T-cell (primary cell): Measurements from ENCODE around the gene SVIL. TPM values are rescaled to one million over a fixed set of nuclear protein-coding genes. Genes with fewer than 3 reads are reported as not detected.
"Not testable (repeated sequence)": the region's sequence is repeated elsewhere in the genome, so short reads cannot be mapped to it uniquely, and the experiment has no call there.

Experiments
- ATAC-seq, 4 experiments: fragments of 200-7000 bp in 3 of 4; fragments of 150-1000 bp in 1 of 4; cut with Tn5 transposase; replicated peaks in 1 of 4; 1 replicate in 3 of 4; 2 replicates in 1 of 4; pipeline ENCODE4 v1.10.0; 2021; ENCODE audit warnings: moderate library complexity in 3 of 4, mild to moderate bottlenecking in 2 of 4, moderate number of reproducible peaks in 1 of 4
- CTCF ChIA-PET, 2 donors: fragments of 300-600 bp; sonication (Branson Sonifier 250); formaldehyde crosslinking; loops; one replicate each; lab custom pipeline; 2022; ENCODE audit warnings: antibody characterized with exemption in 2 of 2; lab: Charles Lee
- POLR2A ChIA-PET, 2 donors: fragments of 300-600 bp; sonication (Branson Sonifier 250); formaldehyde crosslinking; loops; one replicate each; lab custom pipeline; 2022; ENCODE audit warnings: antibody characterized with exemption in 2 of 2; lab: Charles Lee
- DNase-seq, 35 experiments: peaks; one replicate each; pipeline versions ENCODE4 v3.0.0 to v3.0.0-alpha.2; 2013 to 2023
- H3K27ac ChIP-seq: one replicate; pipeline ENCODE4 v1.5.1; 2013; ENCODE audit warnings: low read length
- H3K27me3 ChIP-seq, 2 experiments: replicated peaks in 1 of 2; 1 replicate in 1 of 2; 2 replicates in 1 of 2; pipeline versions ENCODE4 v1.6.1 to v1.7.0; 2013; ENCODE audit warnings: low read length in 1 of 2, mixed read lengths in 1 of 2; ENCODE audit not compliant: control insufficient read depth in 2 of 2, insufficient read depth in 2 of 2; ENCODE audit errors: extremely low read depth in 1 of 2
- H3K36me3 ChIP-seq, 2 donors: 1 replicate in 1 of 2; 2 replicates in 1 of 2; pipeline versions ENCODE4 v1.6.1 to v1.7.0; 2013; ENCODE audit warnings: low read length in 1 of 2; ENCODE audit not compliant: control insufficient read depth in 2 of 2, insufficient read depth in 1 of 2; ENCODE audit errors: extremely low read depth in 1 of 2
- H3K4me1 ChIP-seq, 2 experiments: 1 replicate in 1 of 2; 2 replicates in 1 of 2; pipeline versions ENCODE4 v1.6.1 to v1.7.0; 2013; ENCODE audit warnings: low read length in 2 of 2, mixed read lengths in 1 of 2; ENCODE audit not compliant: insufficient read depth in 2 of 2, control insufficient read depth in 1 of 2; ENCODE audit errors: extremely low read depth in 1 of 2
- H3K4me3 ChIP-seq, 2 donors: 1 replicate in 1 of 2; 2 replicates in 1 of 2; pipeline versions ENCODE4 v1.5.1 to v1.7.0; 2013; ENCODE audit warnings: mild to moderate bottlenecking in 2 of 2, low read length in 1 of 2, moderate library complexity in 1 of 2; ENCODE audit not compliant: control insufficient read depth in 1 of 2; ENCODE audit errors: extremely low read depth in 1 of 2
- H3K9me3 ChIP-seq: 2 replicates; pipeline ENCODE4 v1.7.0; 2013
- H3K27ac Mint-ChIP-seq, 2 donors: one replicate each; pipeline ENCODE4 v1.8.0; 2020 to 2021; ENCODE audit warnings: mild to moderate bottlenecking in 2 of 2, mixed read lengths in 2 of 2
- H3K27me3 Mint-ChIP-seq, 2 donors: one replicate each; pipeline ENCODE4 v1.8.0; 2021 to 2022; ENCODE audit warnings: mixed read lengths in 2 of 2
- H3K36me3 Mint-ChIP-seq: one replicate; pipeline ENCODE4 v1.8.0; 2021; ENCODE audit warnings: mixed read lengths
- H3K4me1 Mint-ChIP-seq, 3 donors: one replicate each; pipeline ENCODE4 v1.8.0; 2020 to 2022; ENCODE audit warnings: mixed read lengths in 3 of 3, mild to moderate bottlenecking in 1 of 3
- H3K4me3 Mint-ChIP-seq, 3 donors: one replicate each; pipeline ENCODE4 v1.8.0; 2020 to 2022; ENCODE audit warnings: mild to moderate bottlenecking in 3 of 3, mixed read lengths in 3 of 3, moderate library complexity in 3 of 3
- H3K9me3 Mint-ChIP-seq, 3 donors: one replicate each; pipeline ENCODE4 v1.8.0; 2020 to 2022; ENCODE audit warnings: mixed read lengths in 3 of 3
- WGBS: methylation state at CpG from one replicate; pipeline ENCODE4 v1.1.5; 2013; ENCODE audit warnings: missing lambda C conversion rate; ENCODE audit not compliant: insufficient coverage; 5-methylcytosine and 5-hydroxymethylcytosine counted together
- total RNA-seq, 35 experiments: library from RNA in 6 of 35; stranded (reverse) in 6 of 35; fragments of 120-200 nt in 1 of 35; gene quantifications; one replicate each; pipeline versions ENCODE4 v1.2.1 to v1.2.4 and lab custom pipeline; 2013 to 2026

Gene SVIL
- total RNA-seq, 5 donors from 2014 or later (not counting 1 experiment from before 2014, with no cell fraction given) = 17.4 to 45.6 (median 19.6) TPM

- POLR2A ChIA-PET = no interaction called here
These were observed 21.0 kb downstream of the SVIL start for GRCh38 chr10:29613791-29614190.

DNA sequence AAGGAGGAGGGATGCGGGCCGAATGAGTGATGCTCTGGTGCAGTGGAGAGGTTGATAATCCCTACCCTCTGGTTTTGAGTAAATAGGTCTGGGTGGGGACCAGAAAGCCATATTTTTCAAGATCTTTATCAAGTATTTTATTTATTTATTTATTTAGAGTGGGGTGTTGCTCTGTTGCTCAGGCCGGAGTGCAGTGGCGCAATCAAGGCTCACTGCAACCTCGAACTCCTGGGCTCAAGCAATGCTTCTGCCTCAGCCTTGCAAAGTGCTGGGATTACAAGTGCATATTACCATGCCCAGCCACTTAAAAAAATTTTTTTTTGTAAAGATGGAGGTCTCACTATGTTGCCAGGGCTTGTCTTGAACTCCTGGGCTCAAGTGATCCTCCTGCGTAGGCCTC, 21.6 kb downstream of the SVIL start:
- no peak overlapping the region for H3K27ac ChIP-seq
- H3K36me3 ChIP-seq = no peaks in the 10 kb centered on the region
- POLR2A ChIA-PET = no interaction called here
- ATAC-seq = no peak
- no peak for DNase-seq
- Mint-ChIP-seq H3K9me3 (no peaks in the 10 kb centered on the region), H3K27ac (no peak overlapping the region), H3K36me3 (peaks cover 18% of the 10 kb centered on the region), H3K4me3 (no peak overlapping the region), H3K4me1 (peaks cover 0 to 13% (median 0%) of the 10 kb centered on the region in 3 donors), H3K27me3 (no peaks in the 10 kb centered on the region)
- H3K4me1 ChIP-seq = no peaks in the 10 kb centered on the region
- no peak overlapping the region for H3K4me3 ChIP-seq
- peaks cover 0 to 7% of the 10 kb centered on the region in 2 experiments for H3K27me3 ChIP-seq
- H3K9me3 ChIP-seq = no peaks in the 10 kb centered on the region
- WGBS = no CpG with 5 or more reads among the region's 6 CpGs
- CTCF ChIA-PET = interaction anchor here (0.6 to 0.7 kb wide), 3 partner anchors 229 to 772 kb away, joined by 3 read pairs; no protein-coding TSS in a partner anchor

More at GRCh38 chr10:29613791-29614190, 21.0 kb downstream of the SVIL start:
- Histone ChIP-seq H3K4me3 (no peak overlapping the region), H3K27ac (no peak overlapping the region), H3K27me3 (peaks cover 0 to 7% of the 10 kb centered on the region in 2 experiments), H3K9me3 (no peaks in the 10 kb centered on the region), H3K4me1 (no peaks in the 10 kb centered on the region), H3K36me3 (no peaks in the 10 kb centered on the region)
- Mint-ChIP-seq H3K27me3 (no peaks in the 10 kb centered on the region), H3K9me3 (no peaks in the 10 kb centered on the region), H3K36me3 (peaks cover 18% of the 10 kb centered on the region), H3K4me3 (no peak overlapping the region), H3K27ac (no peak overlapping the region), H3K4me1 (peaks cover 0 to 13% (median 3%) of the 10 kb centered on the region in 3 donors)
- no peak for ATAC-seq
- CTCF ChIA-PET = interaction anchor here in 1 of 2 donors (0.6 kb wide), 1 partner anchor 230 kb away, joined by 3 read pairs; no protein-coding TSS in a partner anchor
- DNase-seq = no peak
- WGBS = no CpG with 5 or more reads among the region's 4 CpGs

GRCh38 chr10:29612657-29613056, 22.1 kb downstream of the SVIL start:
- CTCF ChIA-PET = interaction anchor here (0.7 kb wide), 2 partner anchors 245 to 772 kb away, joined by 3 read pairs; no protein-coding TSS in a partner anchor
- POLR2A ChIA-PET = no interaction called here
- H3K4me3 Mint-ChIP-seq = no peak overlapping the region
- H3K27me3 Mint-ChIP-seq = no peaks in the 10 kb centered on the region
- no peaks in the 10 kb centered on the region for H3K9me3 Mint-ChIP-seq
- WGBS = 83% methylated on average over 1 of the region's 8 CpGs
- no peaks in the 10 kb centered on the region for H3K4me1 ChIP-seq
- DNase-seq (no peak), ATAC-seq (no peak)
- H3K36me3 ChIP-seq = no peaks in the 10 kb centered on the region
- H3K27ac ChIP-seq = no peak overlapping the region
- H3K4me1 Mint-ChIP-seq = peaks cover 0 to 13% (median 0%) of the 10 kb centered on the region in 3 donors
- H3K36me3 Mint-ChIP-seq = peaks cover 18% of the 10 kb centered on the region
- H3K27ac Mint-ChIP-seq = no peak overlapping the region
- H3K9me3 ChIP-seq = no peaks in the 10 kb centered on the region
- no peak overlapping the region for H3K4me3 ChIP-seq
- H3K27me3 ChIP-seq = peaks cover 0 to 7% of the 10 kb centered on the region in 2 experiments

DNA sequence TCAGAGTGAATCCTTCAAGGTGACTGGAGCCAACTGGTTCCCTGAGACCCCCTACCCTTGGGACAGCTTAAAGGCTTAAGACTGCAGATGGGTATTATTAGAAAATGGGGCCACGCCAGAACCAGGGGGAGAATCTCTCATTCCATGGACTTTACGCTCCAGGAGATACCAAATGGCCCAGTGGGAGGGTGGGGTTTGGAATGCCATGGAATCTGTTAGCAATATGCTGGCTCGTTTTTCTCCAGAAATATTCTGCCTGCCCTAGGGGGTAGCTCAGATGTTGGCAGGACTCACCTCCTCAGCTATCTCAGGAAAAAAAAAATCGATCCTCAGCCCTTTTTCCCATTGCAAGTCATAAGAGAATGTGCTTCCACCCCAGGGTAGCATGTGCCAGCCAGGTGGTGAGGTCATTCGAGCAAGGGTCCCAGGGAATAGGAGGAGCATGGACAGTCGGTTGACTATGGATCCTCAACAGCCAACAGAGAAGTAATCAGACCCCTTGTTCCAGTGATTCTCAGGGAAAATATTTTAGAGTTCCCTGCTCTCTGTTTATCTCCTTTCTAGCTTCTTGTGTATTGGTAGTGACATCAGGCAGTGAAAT, 22.9 kb downstream of the SVIL start:
- 83% methylated on average over 3 of the region's 6 CpGs for WGBS
- H3K4me3 ChIP-seq = no peak overlapping the region
- ChIA-PET CTCF (no interaction called here), POLR2A (no interaction called here)
- no peak overlapping the region for H3K27ac ChIP-seq
- no peak overlapping the region for H3K4me3 Mint-ChIP-seq
- H3K9me3 Mint-ChIP-seq = no peaks in the 10 kb centered on the region
- peaks cover 18% of the 10 kb centered on the region for H3K36me3 Mint-ChIP-seq
- H3K36me3 ChIP-seq = no peaks in the 10 kb centered on the region
- H3K4me1 ChIP-seq = no peaks in the 10 kb centered on the region
- H3K27ac Mint-ChIP-seq = no peak overlapping the region
- H3K27me3 Mint-ChIP-seq = no peaks in the 10 kb centered on the region
- DNase-seq (no peak), ATAC-seq (no peak)
- H3K27me3 ChIP-seq = peaks cover 0 to 7% of the 10 kb centered on the region in 2 experiments
- no peaks in the 10 kb centered on the region for H3K9me3 ChIP-seq
- H3K4me1 Mint-ChIP-seq = peaks cover 0 to 13% (median 0%) of the 10 kb centered on the region in 3 donors

DNA sequence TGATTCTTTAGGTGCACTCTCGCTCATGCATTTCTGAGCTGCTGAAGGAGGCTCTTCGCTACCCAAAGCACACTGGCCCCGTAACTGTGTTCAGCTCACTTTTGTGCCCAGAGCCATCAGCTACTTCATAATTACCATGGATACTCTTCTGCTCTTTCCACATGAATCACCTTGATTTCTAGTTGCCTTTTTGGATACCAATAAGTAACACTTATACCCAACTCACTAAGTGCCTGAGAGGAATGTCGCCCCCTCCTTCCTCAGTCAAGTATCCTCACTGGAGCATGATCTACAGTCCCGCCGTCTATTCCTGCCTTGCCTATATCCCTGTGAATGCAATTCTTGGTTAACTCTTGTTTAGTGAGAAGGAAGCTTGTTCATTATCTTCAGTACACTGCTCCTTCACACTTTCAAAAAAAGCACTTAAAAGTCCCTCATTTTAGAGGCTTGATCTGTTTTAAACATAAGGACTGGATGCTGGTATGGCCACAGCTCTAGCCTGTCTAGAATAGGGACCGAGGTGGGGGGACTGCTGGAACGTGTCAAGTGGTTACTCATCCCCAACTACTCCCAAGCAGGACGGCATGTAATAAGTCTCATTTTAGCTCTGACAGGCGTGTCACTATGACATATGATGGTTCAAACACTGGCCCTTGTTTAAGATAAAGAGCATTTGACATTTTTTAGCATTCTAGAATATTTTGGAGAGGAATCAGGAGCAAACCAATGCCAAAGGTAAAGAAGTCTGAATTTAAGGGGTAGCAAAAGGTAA, 23.7 kb downstream of the SVIL start:
- peaks cover 0 to 11% (median 0%) of the 10 kb centered on the region in 3 donors for H3K4me1 Mint-ChIP-seq
- peaks cover 0 to 7% of the 10 kb centered on the region in 2 experiments for H3K27me3 ChIP-seq
- POLR2A ChIA-PET = no interaction called here
- H3K9me3 ChIP-seq = no peaks in the 10 kb centered on the region
- H3K9me3 Mint-ChIP-seq = no peaks in the 10 kb centered on the region
- no peak overlapping the region for H3K27ac Mint-ChIP-seq
- CTCF ChIA-PET = interaction anchor here in 1 of 2 donors (0.6 kb wide), 1 partner anchor 152 kb away, joined by 4 read pairs; no protein-coding TSS in a partner anchor
- H3K4me3 ChIP-seq = no peak overlapping the region
- H3K36me3 Mint-ChIP-seq = peaks cover 18% of the 10 kb centered on the region
- no peaks in the 10 kb centered on the region for H3K36me3 ChIP-seq
- no peak overlapping the region for H3K4me3 Mint-ChIP-seq
- ATAC-seq (no peak), DNase-seq (no peak)
- WGBS = 84% methylated on average over 4 of the region's 10 CpGs
- no peaks in the 10 kb centered on the region for H3K4me1 ChIP-seq
- no peaks in the 10 kb centered on the region for H3K27me3 Mint-ChIP-seq
- H3K27ac ChIP-seq = no peak overlapping the region

DNA sequence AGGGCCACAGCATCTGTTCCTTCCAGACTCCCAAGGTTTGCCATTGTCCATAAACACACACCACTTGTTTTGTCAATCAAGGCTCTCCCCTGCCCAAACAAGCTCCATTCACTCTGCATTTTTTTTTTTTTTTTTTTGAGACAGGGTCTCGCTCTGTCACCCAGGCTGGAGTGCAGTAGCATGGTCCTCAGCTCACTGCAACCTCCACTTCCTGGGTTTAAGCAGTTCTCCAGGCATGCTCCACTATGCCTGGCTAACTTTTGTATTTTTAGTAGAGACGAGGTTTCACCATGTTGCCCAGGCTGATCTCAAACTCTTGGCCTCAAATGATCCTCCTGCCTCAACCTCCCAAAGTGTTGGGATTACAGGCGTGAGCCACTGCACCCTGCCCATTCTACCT, 24.4 kb downstream of the SVIL start:
- CTCF ChIA-PET, H3K27me3 ChIP-seq, H3K4me3 ChIP-seq, H3K4me1 ChIP-seq, POLR2A ChIA-PET, ATAC-seq, H3K4me1 Mint-ChIP-seq, H3K9me3 Mint-ChIP-seq, H3K27ac Mint-ChIP-seq, H3K27me3 Mint-ChIP-seq, H3K9me3 ChIP-seq, H3K27ac ChIP-seq, H3K36me3 ChIP-seq, H3K4me3 Mint-ChIP-seq, DNase-seq: not testable (repeated sequence)
- WGBS = 81% methylated on average over 2 of the region's 3 CpGs
- H3K36me3 Mint-ChIP-seq = peaks cover 18% of the 10 kb centered on the region
